ENCODE data around the gene ZNF750.

Gene ZNF750

DNA sequence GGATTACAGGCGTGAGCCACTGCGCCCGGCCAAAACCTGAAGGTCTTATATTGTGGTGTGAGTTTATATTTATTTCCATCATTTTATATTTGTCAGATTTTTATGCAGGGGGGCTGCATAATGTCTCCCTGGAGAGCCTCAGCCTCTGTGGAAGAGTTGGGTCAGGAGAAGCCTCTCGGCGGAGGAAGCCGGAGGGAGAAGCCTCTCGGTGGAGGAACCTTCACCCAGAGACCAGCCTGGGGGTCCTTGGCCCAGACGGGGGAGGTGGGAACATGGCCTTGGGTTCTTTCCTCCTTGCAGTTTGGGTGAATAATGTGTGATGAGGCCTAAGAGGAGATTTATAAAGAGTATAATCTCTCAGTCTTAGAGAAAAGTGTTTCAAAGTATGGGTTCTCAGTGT is 22.4 kb upstream of the ZNF750 start:
- no peak for DNase-seq (ENCODE audit: low read depth)
- TF ChIP-seq POLR2A (IDR thresholded peaks at IDR 0.05; ENCODE audit: extremely low read depth, insufficient read length): no peak
- TF ChIP-seq, protein P1, sequence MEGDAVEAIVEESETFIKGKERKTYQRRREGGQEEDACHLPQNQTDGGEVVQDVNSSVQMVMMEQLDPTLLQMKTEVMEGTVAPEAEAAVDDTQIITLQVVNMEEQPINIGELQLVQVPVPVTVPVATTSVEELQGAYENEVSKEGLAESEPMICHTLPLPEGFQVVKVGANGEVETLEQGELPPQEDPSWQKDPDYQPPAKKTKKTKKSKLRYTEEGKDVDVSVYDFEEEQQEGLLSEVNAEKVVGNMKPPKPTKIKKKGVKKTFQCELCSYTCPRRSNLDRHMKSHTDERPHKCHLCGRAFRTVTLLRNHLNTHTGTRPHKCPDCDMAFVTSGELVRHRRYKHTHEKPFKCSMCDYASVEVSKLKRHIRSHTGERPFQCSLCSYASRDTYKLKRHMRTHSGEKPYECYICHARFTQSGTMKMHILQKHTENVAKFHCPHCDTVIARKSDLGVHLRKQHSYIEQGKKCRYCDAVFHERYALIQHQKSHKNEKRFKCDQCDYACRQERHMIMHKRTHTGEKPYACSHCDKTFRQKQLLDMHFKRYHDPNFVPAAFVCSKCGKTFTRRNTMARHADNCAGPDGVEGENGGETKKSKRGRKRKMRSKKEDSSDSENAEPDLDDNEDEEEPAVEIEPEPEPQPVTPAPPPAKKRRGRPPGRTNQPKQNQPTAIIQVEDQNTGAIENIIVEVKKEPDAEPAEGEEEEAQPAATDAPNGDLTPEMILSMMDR (IDR thresholded peaks at IDR 0.05; ENCODE audit: low read depth, low read length): no peak
- H3K4me3 ChIP-seq (ENCODE audit: low read depth, low read length): no peak overlapping the region

DNA sequence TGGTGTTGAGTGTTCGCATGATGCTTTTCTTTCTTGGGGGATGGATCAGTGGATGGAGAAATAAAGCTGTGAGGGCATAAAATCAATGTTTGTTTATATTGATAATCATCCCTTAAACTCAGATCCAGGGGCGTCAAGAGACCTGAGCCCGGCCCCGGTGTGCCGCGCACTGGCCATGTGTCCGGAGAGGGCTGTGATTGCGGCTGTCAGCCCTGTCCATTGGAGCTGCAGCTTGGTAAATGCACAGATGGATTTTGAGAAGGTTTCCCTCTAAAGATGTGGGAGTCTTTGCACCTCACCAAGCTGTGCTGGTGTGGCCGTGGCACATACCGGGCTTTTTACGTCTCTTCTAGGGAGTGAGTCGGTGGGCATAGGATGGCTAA is 21.6 kb upstream of the ZNF750 start:
- no peak overlapping the region for H3K4me3 ChIP-seq (ENCODE audit: low read depth, low read length)
- no peak for TF ChIP-seq POLR2A (IDR thresholded peaks at IDR 0.05; ENCODE audit: extremely low read depth, insufficient read length)
- TF ChIP-seq, protein P2, sequence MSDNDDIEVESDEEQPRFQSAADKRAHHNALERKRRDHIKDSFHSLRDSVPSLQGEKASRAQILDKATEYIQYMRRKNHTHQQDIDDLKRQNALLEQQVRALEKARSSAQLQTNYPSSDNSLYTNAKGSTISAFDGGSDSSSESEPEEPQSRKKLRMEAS (IDR thresholded peaks at IDR 0.05; ENCODE audit: low read depth, low read length): no peak
- no peak for TF ChIP-seq MYC (IDR thresholded peaks at IDR 0.05; ENCODE audit: low read depth, low read length)
- TF ChIP-seq, protein P1 (IDR thresholded peaks at IDR 0.05; ENCODE audit: low read depth, low read length): no peak
- no peak for DNase-seq (ENCODE audit: low read depth)

DNA sequence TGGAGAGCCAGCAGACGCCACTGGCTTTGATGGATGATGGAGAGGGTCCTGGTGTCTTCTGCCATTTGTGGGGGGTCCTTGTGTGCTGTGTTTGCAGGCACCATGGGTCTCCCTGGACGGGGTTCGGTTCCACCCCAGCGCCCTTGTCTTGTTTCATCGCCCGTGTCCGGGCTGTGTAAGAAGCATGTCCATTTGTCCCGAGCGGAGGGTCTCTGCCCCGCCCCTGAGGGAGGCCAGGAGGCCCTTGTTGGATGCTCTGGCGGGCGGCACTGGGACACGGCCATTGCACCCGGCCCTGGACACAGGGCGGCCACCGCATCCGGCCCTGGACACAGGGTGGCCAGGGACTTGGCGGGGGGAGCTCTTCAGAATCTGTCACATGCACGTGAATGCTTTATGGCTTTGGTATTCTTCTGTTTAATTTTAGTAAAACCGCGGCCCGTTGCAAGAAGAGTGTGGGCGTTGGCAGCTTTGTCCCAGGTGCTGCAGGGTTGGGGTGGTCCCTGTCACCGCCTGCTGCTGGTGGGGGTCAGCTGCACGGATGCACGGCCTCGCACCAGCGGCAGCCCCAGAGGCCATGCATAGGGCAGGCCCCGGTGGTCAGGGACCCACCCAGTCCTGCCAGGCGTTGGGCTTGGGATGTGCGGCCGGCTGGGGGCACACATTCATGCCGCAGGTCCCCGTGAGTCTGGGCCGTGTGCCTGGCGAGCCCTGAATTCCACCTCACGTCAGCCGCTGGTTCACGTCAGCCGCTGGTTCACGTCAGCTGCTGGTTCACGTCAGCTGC is 21.0 kb upstream of the ZNF750 start:
- no peak overlapping the region for H3K4me3 ChIP-seq (ENCODE audit: low read depth, low read length)
- no peak for DNase-seq (ENCODE audit: low read depth)
- no peak for TF ChIP-seq MYC (IDR thresholded peaks at IDR 0.05; ENCODE audit: low read depth, low read length)
- TF ChIP-seq POLR2A (IDR thresholded peaks at IDR 0.05; ENCODE audit: extremely low read depth, insufficient read length): no peak
- TF ChIP-seq, protein P1 (IDR thresholded peaks at IDR 0.05; ENCODE audit: low read depth, low read length): no peak
- TF ChIP-seq, protein P2 (IDR thresholded peaks at IDR 0.05; ENCODE audit: low read depth, low read length): no peak

DNA sequence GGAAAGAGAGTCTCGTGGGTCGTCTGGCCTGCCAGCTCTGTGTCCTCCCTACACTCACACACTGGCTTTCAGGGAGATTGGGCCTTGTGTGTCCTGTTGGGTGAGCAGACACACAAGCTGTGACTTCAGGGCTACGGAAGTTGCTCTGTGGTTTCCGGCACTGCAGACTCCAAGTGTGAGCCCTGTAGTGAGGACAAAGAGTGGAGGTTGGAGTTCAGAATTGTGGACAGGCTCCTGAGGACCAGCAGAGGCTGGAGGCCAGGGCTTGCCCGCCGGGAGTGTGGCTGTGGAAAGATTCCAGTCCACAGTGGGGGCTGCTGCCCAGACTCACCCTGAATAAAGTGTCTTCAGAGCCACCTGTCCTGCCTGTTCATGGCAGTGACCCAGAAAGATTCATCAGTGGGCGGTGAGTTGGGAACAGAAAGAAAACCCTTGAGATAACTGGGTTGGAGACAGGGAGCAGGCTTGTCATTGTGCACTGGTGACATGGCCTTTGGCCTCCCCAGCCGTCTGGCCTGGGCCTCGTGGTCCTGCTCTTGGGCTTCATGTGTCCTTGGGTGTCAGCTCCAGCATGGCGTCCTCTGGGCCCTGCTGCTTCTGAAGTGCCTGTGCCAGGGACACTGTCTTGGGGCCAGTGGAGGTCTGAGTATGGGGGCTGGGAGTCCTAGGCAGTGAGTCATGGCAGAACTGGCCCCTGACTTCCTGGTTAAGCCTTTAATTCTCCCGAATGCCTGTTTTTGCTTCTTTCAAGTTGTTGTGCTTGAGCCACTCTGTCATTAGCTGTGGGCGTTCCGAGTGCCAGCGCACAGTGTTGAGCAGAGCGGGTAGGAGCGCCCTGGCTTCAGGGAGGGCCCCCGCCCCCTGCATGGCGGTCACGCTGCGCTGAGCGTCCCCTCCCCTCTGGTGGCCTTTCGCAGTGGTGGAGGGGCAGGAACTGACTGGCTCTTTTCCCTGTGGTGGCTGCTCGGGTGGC is 19.9 kb upstream of the ZNF750 start:
- no peak overlapping the region for H3K4me3 ChIP-seq (ENCODE audit: low read depth, low read length)
- peak; percentile 71 for DNase-seq (ENCODE audit: low read depth)
- TF ChIP-seq, protein P1 (IDR thresholded peaks at IDR 0.05; ENCODE audit: low read depth, low read length): no peak
- TF ChIP-seq MYC (IDR thresholded peaks at IDR 0.05; ENCODE audit: low read depth, low read length) (no peak), POLR2A (IDR thresholded peaks at IDR 0.05; ENCODE audit: extremely low read depth, insufficient read length) (no peak)
- TF ChIP-seq, protein P2 (IDR thresholded peaks at IDR 0.05; ENCODE audit: low read depth, low read length): no peak

DNA sequence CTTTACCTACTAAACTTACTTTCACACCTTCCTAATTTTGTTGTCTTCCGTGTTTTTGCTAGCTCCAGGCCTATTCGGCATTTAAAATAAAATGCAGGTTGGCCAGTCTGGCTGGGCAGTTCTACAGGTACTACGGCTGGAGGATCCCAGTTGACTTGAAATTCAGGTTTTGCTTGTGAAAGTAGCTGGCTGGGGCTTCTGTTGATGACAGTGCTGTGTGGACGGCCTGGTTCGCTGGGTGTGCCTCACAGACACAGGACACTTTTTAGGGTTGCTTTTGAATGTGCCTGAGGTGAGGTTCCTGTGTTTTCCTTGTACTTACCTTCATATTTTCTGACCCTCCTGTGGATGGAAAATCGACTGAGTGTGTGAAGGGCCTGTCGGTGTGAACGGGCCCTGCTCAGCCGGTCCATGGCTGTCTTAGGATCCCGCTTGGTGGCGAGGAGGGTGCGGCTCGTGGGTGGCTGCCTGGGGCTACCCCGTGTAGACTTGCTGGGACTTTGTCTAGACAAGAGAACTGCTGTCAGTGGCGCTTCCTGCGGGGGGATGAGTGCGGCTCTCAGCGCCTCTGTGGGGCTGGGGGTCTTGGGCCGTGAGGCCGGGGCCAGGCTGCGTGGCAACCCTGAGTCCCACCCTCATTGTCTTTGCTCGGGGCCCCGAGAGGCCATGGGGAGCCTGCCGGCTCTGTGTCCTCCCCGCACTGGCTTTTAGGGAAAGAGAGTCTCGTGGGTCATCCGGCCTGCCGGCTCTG is 18.7 kb upstream of the ZNF750 start:
- TF ChIP-seq, protein P2 (IDR thresholded peaks at IDR 0.05; ENCODE audit: low read depth, low read length): no peak
- TF ChIP-seq, protein P1 (IDR thresholded peaks at IDR 0.05; ENCODE audit: low read depth, low read length): no peak
- no peak for TF ChIP-seq POLR2A (IDR thresholded peaks at IDR 0.05; ENCODE audit: extremely low read depth, insufficient read length)
- no peak for DNase-seq (ENCODE audit: low read depth)
- H3K4me3 ChIP-seq (ENCODE audit: low read depth, low read length): no peak overlapping the region

All from NB4 (cell line).